IPS-NIHi7 (cell line): Measurements from ENCODE around the gene TRIM67.
"Not testable (repeated sequence)": the region's sequence is repeated elsewhere in the genome, so short reads cannot be mapped to it uniquely, and the experiment has no call there.

Experiments used
- DNase-seq: peaks from one replicate; pipeline ENCODE4 v3.0.0; 2012; ENCODE audit warnings: mixed read lengths; ENCODE audit errors: extremely low spot score

Gene TRIM67

GRCh38 chr1:231158141-231158540 lies 3.7 kb upstream of the TRIM67 start:
- not testable (repeated sequence) for DNase-seq

GRCh38 chr1:231159202-231159962 lies 2.5 kb upstream of the TRIM67 start:
- no peak for DNase-seq

DNA sequence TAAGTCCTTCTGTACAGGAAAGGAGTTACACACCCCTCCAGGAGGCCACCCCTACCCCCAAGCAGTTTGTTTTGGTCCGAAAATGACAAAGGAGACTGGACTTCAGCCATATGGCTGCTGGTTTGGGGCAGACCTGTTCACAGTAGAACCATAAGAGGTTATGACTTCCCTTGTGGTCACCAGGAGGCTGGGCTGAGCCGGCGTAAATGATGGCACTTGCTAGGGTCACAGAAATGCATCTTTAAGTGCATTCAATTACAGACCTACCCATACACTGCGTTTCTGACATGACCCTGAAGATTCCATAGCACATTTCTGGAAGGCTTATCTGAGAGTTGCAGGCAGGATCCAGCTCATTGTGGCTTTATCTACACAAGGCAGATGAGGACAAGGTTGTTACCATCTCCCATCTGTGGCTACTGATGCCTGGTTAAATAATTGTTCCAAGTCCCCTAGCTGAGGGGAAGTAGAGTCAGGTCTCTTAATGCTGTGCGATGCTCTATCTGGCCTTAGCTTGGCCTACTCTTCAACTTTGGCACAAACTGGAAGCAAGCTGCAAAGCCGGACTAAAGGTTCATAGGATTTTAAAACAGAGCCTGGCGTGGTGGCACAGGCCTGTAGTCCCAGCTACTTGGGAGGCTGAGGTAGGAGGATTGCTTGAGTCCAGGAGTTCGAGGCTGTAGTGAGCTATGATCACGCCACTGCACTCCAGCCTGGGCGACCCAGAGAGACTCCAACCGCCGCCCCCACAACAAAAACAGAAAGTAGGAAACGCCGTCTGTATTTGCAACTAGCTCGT lies 1.7 kb upstream of the TRIM67 start:
- no peak for DNase-seq

DNA sequence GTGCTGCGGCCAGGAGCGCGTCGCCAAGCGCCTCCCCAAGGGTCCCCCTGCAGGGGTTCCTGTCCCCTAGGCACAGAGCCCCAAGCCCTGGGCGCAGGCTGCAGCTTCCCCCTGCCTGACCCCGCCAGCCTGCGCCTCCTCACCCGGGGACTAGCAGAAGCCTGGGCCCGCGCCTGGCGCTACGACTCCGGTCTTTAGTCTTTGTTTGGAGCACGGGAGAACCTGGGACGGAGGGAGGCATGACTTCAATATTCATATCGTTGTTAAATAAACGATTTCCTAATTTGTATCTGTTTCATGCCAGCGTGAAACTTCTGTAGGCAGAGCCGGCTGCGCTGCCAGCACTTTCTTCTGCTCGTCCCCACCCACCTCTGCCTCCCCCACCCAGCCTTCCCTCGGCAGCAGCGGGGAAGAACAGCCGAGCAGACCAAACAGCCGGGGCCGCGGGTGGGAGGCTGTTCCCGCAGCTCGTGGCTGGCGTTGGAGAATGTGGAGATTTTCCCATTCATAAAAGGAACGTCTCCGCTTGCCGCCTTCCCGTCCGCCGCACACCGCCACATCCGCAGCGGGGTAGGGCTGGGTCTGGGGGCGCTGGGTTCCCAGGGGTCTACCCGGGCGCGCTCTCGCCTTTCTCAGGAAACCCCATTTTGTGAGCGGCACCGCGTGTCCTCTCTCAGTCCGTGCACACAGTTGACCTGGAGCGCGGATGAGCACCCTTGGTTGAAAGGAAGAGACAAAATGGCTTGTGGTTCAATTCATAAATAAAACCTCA lies 777 bp upstream of the TRIM67 start:
- DNase-seq = peak; percentile 32

DNA sequence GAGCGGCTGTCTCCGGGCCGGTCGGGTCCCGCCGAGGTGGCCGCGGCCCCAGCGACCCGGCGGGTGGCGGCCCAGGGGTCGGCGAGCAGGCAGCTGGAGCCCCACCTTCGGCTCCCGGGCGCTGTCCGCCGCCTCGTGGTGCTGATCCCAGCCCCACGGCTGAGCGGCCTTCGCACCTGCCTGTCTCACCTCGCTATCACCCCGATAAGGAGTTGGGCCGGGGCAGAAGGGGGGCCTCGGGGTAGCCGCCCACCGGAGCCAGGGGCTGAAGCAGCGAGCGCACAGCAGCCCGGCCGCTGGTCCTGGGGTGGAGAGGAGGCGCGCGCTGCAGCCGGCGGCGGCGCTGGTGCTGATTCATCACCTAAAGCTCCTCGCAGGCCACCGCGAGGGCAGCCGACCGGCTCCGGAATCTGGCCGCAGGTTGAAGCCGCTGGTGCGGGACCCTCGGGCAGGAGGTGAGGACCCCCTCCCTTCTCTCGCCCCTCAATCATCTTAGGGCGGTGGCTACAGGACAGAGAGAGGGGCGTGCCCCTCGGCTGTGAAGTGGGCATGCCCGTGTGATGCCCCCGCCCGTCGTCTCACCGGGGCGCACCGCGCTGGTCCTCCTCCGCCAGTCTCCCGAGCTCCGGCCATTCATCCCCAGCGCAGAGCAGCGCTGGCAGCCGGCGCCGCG lies 575 bp downstream of the TRIM67 start:
- peak; percentile 84 for DNase-seq

GRCh38 chr1:231162970-231163829 lies 1.3 kb downstream of the TRIM67 start:
- no peak for DNase-seq

- no peak for DNase-seq
Measured at GRCh38 chr1:231163830-231164427, 2.1 kb downstream of the TRIM67 start.

DNA sequence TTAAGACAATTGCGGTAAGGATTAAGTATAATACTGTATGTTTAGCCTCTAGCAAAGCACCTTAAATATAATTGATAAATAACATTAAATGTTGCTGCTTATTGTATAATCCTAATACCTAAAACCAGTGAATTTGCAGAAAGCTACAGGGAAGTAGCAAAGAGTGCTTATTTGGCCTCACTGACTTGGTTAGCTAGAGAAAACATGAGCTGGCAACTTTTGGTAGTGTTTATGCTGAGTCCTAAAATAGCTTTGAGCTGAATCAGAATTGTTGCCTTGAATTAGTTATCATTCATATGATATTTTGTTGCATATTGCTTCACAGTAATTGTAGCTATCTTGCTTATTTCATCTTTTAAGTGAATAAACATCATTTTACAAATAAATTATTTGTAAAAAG lies 3.5 kb downstream of the TRIM67 start:
- no peak for DNase-seq

DNA sequence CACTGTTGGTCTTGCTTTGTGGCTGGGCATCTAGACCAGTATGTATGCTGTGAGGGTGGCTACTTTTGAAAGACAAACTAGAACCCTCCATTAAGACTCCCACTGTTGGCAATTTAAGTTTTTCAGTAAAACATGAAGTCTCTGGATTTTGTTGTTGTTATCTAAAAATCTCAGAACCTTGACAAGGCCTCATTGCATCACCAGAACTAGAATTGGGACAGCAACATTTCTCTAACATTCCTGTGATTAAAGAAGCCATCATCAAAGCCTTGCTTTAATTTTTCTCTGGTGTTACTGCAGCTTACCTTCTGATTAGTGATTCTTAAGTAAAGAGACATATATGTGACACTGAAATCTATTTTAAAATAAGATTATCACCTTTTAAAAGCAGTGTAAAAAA lies 4.5 kb downstream of the TRIM67 start:
- no peak for DNase-seq

DNA sequence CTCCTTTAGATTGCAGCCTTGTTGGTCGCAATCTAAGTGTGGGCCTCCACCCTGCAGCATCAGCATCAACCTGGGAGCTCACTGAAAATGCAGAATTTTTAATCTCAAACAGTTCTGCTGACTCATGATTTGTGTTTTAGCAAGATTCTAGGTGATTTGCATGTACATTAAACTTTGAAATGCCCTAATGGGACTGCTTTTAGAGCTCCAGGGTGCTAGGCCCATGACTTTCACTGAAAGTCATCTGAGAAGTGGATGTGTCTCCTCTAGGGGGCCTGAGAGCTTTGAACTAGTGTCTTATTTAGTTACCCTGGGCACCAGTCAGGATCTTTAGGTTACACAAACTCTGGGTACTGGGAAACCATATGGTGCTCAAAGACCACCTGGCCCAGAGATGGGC lies 9.0 kb downstream of the TRIM67 start:
- peak; percentile 57 for DNase-seq

GRCh38 chr1:231171623-231172197 lies 9.9 kb downstream of the TRIM67 start:
- no peak for DNase-seq

GRCh38 chr1:231172411-231172810 lies 10.6 kb downstream of the TRIM67 start:
- no peak for DNase-seq

GRCh38 chr1:231176421-231176820 lies 14.6 kb downstream of the TRIM67 start:
- no peak for DNase-seq

DNA sequence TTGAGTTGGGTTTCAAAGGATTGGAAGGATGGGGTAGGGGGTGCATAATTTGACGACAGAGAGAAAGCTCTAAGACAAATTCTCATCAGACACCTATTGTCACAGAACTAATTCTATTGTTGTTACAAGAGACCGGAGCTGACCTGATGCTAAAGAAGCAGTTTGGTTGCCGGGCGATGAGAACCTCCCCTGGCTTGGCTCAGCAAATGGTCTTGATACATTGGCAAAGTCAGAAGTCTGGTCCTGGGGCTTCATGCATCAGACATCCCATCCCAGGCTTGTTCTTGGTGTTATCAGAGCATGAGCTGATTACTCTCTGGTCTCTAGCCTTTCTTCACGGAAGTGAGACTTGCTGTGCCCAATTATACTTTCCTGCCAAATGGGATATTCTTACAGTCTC lies 15.4 kb downstream of the TRIM67 start:
- DNase-seq = no peak

GRCh38 chr1:231177936-231178335 lies 16.1 kb downstream of the TRIM67 start:
- no peak for DNase-seq

DNA sequence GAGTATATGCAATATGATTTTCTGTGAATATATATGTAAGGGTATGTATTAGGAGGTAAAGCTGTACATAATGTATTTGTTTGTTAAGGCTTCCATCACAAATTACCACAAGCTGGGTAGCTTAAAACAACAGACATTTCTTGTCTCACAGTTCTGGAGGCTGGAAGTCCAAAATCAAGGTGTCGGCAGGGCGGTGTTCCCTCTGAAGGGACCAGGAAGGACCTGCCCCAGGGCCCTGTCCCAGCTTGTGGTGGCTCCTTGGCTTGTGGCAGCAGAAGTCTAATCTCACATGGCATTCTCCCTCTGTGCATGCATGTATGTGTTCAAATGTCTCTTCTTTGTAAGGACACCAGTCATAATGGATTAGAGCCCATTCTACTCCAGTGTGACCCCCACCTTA lies 17.1 kb downstream of the TRIM67 start:
- no peak for DNase-seq

DNA sequence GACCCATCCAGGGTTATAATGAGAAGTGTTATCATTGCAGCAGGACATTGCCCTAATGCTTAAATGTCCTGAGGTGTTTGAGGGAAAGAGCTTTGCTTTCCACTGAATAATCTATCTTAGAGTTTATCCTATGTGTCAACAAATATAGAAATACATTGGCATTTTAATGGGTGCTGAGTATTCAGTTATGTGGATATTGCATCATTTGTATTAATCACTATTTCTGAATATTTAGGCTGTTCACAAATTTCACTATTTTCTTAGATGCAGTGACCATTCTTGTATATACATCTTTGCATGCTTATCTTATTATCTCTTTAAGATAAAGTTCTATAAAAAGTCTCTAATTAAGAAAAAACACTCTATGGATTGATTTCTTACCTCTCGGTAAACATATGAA lies 18.2 kb downstream of the TRIM67 start:
- no peak for DNase-seq

- no peak for DNase-seq
Measured at GRCh38 chr1:231181271-231181670, 19.4 kb downstream of the TRIM67 start.

GRCh38 chr1:231182317-231182716 lies 20.5 kb downstream of the TRIM67 start:
- DNase-seq = no peak
